HG03280 (cell line): ENCODE data around the gene PPP3CB.

Experiments used
- ATAC-seq: cut with Tn5 transposase; IDR thresholded peaks from one replicate; pipeline ENCODE4 v1.9.1; 2021; ENCODE audit warnings: mild to moderate bottlenecking, moderate library complexity; ENCODE audit not compliant: unreplicated experiment

The PPP3CB gene

DNA sequence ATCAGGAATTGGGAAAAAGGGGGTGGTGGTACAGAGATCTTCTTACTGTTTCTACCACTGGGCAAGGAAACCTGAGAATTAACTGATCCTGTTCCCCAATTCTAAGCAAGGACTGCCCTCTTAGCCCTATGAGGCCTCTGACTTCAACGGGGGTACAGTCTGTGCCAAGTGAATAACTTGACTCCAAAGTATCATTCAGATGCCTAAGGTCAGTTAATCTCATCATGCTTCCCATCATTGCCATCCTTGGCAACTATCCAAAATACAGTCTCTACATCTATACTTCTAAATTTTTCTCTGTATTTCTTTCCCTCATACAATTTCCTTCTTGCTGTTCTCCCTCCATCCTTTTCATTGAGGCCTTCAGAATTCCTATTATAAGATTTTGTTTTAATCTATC lies 10.5 kb downstream of the PPP3CB start:
- no peak for ATAC-seq

DNA sequence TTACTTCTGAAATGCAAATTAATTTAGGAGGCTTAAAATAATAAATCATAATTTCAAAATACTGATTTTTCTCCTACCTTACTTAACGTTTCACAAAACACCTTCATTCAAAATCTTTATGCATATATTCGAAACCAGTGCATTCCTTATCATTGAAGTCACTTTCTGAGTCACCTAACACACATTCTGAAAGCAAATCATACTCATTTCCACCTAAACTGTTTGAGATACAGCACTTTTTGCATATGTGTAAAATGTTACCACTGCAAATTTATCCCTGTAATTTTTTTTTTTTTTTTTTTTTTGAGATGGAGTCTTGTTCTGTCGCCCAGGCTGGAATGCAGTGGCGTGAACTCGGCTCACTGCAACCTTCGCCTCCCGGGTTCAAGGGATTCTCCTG lies 15.7 kb downstream of the PPP3CB start:
- ATAC-seq, result no peak

DNA sequence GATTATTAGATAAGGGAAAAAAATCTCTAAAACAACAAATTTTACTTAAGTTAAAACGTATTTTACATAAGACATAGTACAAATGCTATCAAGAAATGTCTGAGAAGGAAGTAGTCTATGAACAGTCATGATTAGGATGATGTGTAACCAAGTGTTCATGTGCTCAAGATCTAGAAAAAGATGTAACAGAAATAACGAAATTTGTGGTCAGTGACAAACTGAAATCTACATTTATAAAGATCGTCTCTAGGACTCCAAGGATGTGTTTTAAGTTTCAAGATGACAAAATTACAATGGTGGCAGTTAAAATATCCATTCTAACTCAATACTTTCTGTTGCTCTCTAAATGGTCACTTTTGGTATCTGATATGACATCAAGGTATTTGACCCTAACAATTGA lies 17.2 kb downstream of the PPP3CB start:
- no peak for ATAC-seq

DNA sequence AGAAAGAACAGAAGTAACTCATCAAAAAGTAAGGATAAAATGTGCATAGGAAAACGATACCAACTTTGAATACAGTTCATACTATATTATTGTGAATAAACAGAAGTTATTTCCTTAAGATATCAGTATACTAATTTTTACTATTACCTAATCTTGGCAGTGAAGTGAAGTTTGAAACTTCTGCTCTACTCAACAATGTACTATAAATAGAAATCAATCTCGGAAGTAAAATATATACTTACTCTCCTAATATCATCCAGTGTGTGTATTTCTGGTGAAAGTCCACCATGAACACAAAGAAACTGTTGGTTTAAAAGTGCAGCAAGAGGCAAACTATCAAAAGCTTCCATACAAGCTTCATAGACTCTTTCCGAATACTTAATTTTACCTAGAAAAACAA lies 24.6 kb downstream of the PPP3CB start:
- no peak for ATAC-seq

DNA sequence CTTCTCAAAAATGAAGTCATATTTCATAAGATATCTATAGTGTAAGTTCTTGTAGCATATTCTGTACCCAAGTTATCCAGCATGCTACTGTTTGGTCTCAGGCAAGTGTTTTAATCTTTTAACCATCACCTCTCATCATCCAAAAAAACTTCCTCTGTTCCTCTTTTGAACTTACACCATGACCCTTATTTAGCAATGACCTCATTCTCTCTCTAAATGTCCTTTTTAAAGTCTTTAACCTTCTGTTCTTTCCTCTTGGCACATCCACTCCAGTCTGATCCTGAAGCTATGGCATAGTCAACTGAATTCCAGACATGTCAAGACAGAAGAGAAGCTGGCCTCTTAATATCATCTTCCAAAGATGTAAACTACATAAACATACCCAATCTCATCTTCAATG lies 26.2 kb downstream of the PPP3CB start:
- no peak for ATAC-seq

DNA sequence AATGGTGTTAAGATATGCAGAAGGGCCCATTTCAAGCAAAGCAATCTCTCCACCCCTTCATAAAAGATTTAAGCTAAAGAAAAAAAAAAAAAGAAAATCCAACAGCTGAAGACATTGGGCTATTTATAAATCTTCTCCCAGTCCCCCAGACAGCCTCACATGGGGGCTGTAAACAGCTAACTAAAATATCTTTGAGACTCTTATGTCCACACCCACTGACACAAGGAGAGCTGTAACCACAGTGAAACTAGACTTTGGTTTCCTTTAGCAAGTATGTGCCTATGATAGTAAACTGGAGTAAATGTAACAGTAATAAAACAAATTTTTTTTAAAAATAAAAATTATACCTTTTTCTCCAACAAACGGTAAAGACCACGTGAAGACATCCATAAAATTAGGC lies 28.6 kb downstream of the PPP3CB start:
- no peak for ATAC-seq

DNA sequence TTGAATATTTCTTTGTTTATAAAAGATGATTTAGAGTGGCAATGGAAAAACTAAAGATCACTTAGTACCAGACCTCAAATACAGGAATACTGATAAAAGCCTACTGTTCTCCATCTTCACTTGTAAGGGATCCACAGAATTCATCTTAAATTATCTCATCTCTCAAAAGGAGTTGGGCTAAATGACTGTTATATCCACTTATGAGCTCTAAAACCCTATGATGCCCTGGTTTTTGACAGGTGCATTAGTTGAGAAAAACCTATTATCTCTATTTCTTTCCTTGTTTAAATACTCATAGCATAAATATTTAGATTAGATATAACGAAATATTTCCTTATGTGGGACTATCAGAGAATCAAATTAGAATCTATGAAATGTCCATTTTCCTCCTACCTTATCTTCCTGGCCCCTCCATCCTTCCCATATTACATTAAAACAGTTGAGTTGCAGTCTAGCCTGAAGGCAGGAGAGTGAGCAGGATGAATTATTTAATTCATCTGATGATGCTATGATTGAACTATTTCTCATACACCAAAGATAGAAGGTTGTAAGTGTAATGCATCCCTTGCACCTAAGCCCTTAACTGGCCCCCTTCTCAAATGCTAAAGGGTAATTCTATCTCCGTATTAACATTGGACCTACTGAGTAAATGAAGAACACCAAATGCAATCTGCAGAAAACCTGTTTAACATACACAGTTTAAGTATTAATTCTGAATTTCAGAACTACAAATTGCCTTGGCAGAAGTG lies 29.7 kb downstream of the PPP3CB start:
- ATAC-seq, result no peak

DNA sequence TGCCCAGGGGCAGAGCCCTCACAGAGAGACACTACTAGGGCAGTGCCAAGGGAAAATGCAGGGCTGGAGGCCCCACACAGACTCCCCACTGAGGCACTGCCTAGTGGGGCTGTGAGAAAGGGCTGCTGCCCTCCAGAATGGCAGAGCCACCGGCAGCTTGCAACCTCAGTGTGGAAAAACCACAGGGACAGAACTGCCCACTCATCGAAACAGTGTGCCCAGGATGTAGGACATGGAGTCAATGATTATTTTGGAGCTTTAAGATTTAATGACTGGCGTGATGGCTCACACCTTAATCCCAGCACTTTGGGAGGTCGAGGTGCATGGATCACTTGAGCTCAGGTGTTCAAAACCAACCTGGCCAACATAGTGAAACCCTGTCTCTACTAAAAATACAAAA lies 34.9 kb downstream of the PPP3CB start:
- no peak for ATAC-seq

DNA sequence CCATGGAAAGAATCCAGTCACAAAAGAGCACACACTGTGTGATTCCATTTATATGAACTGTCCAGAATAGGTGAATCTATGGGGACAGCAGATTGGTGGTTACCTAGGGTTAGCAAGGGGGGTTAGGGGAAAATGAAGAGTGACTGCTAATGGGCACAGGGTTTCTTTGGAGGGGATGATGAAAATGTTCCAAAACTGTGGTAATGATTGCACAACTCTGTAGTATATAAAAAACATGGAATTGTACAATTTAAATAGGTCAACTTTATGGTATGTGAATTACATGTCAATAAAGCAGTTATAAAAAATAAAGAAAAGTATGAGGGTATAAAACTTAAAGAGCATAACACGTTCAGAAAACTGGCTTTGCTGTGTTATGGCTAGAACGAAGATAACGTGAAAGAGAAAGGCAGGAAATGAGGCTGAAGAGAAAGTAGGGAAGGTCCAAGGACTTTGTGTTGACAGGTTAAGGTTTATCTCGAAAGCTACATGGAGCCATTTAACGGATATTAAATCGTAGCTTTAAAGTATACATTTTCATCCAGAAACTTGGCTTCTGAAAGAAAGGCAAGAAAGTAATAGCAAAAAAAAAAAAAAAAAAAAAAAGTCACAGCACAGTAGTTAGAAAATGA lies 36.0 kb downstream of the PPP3CB start:
- no peak for ATAC-seq

DNA sequence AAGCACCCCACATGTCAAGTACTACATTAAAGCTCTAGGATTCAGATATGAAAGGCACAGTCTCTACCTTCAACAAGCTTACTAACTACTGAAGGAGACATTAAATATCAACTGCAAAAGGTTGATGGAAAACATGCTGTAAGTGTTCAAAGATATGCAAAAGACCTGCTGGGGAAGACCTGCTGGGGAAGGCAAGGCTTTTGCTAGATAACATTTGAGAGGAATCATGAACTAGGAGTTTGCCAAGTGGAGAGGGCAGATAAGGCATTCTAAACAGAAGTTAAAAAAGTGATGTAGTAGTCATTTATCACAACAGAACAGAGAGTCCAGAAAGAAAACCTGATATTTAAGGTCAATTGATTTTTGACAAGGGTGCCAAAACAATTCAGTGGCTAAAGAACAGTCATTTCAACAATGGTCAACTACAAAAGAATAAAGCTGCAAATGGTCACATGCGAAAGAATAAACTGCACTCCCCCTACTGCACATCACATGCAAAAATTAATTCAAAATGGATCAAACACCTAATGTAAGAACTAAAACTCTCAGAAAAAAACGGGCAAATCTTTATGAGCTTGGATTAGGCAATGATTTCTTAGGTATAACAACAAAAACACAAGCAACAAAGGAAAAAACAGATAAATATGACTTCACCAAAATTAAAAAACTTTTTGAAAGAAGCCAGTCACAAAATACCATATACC lies 39.5 kb downstream of the PPP3CB start:
- no peak for ATAC-seq

DNA sequence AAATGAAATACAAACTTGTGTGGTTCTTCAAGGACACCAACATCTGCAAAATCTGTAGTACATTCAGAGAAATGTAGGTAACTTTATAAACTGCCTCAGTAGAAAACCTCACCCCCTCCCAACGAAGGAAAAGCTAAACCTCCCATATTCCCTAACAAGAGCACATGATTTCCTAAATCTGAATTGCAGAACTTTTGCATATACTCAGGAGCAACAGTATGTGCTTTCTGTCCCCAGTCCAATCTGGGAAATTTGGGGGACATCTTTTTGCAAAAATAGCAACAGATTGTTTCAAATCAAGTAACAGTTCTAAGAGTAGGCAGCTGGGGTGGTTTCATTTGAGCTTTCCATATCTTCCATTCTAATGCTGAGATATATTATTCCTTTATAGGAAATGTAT lies 46.7 kb downstream of the PPP3CB start:
- no peak for ATAC-seq

DNA sequence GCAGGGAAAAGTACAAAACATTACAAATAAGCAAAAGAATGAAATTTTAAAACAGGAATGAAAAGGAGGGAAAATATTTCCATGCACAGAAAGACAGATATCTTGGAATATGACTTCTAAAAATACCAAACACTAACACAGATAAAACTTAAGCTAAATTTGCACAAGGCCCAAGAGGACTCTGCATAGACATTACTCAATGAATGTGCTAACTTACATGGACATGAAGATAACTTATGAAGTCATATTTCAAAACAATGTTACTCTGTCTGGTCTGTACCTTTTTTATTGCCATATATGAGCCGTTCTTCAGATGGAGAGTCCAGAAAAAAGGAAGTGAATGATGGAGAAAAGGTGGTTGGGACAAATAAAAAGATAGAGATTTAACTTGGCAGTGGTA lies 47.4 kb downstream of the PPP3CB start:
- no peak for ATAC-seq

DNA sequence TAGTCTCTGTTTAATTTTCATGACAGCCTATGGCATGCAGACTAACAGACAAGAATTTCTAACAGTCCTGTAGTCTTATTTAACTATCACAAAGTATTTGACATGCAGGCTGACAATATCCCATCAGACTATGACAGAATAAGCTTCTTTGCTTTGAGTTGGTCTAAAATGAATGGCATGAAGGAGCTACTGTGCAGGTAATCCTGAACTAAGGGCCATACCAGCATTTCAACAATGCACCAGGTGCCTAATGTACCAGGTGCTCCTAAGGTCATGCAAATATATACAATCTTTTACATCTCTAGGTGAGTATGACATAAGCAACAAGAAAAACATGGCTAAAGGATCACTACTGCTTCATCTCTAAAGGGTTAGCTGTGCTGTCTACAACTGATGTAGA lies 48.9 kb downstream of the PPP3CB start:
- ATAC-seq, result no peak

DNA sequence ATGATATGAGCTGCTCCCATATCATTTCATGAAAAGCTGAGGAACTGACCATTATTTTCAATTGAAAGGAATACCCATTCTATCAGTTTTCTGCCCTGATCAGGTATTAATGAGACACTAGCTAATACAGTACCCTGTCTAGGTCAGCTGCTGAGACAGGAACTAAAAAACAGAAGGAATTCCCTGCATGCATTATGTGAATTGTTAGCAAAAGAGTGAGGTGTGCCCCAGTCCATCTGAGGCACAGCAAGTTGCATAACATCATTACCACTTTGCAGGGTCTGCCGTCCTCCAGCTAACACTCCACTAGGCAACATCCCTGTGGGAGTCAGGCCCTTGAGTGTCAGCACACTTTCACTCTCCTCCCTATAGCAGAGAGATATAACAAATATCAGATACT lies 51.4 kb downstream of the PPP3CB start:
- ATAC-seq, result no peak

DNA sequence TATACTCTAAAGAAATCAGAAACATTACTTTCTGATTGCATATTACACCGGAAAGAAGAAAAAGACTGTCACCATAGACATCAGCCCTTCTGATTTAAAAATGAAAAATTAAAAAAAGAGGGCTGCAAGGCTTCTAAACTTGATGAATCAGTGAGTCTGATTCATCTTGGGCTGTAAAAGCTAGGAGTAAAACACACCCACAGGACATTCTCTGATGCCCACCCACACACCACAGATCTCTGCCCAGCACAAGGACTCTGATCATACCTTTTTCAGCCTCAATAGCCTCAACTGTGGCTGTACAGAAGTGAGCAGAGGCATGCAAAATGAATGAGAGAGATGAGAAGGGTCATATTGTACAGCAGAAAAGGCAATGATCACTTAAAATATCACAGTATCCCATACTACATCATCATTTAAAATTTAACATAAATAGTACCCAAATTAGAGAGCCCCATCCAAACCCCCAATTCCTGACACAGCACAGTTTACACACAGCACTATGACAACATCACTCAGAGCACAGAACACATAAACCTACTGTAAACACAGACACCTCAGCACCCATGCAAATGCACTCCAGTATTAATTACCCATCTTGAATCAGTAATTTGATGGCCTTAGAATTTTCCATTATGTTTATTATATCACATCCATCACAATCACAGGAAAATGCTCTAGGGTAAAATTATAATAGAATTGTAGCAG lies 56.1 kb downstream of the PPP3CB start:
- ATAC-seq, result no peak

DNA sequence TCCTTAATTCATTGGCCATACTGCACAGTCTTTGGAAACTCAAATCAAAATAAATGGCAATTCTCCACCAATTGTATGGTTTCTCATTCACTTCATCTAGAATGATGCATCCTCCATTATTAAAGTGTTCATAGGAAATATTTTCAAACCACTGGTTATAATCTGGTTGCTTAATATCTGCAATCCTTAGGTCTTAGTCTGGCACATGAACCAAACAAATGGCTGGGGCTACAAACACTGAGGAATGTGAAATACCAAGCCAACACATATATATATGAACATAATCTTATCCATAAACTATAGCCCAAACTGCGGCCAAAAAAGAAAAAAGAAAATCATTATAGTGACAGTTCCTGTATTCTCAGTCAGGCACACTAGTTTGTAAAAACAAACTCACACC lies 56.8 kb downstream of the PPP3CB start:
- ATAC-seq, result no peak

DNA sequence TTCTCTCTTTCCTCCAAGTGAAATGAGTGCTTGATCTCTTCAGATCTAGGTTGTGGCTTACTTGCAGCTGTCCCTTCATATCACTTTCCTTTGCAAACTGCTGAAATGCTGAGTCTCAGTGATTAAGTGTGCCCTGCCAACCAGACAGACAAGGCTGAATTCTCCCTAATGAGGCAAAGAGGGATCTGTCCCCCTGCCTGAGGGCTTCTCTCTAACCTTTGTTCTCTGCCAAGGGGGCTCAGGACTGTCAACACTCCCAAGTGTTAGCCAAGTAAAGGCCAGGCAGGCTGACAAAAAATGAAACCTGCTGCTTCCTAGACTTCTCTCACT lies 62.3 kb downstream of the PPP3CB start, which contains the start of gene MSS51:
Gene MSS51 (minus strand): TSS at position 24 of the 330 bp plus-strand sequence. CDS start 5,277 bp downstream, outside the sequence.
- no peak for ATAC-seq

DNA sequence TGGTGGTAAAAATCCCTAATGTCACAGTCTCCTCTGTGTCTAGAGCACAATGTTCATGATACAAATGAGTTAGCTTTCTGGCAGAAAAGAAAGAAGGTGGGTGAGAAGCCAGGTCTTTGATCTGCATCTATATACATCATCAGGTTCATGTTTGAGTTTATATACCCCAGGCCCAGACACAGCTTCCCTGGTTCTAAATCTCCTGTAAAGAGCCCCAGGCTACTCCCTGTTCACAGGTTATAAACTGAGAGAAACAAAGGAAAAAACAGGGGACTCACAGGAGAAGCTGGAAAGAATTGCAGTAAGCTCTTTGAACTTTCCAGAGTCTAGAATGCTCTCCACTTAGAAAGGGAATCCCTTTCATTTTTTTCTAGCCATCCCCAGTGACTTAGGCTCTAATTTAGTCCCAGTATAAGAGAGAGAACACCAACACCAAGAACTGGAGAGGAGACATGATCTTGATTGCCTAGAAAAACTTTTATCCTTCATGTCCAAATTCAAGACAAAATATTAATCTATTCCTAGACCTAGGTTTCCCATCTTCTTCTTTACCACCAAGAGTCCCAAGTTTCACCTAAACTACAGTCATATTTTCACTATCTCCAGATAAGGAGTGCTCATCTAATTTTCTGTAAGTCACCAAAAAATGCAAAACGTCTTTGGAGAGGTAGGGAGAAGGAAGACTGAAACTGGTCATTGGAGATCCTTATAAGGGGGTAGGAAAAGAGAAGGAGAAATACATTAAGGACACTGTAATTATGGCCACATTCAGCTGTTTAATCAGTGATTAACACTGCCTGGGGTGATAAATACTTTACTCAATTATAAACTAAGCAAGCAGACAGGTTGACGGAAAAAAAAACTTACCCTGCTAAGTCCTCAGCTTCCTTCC lies 62.9 kb downstream of the PPP3CB start:
- ATAC-seq, result no peak

DNA sequence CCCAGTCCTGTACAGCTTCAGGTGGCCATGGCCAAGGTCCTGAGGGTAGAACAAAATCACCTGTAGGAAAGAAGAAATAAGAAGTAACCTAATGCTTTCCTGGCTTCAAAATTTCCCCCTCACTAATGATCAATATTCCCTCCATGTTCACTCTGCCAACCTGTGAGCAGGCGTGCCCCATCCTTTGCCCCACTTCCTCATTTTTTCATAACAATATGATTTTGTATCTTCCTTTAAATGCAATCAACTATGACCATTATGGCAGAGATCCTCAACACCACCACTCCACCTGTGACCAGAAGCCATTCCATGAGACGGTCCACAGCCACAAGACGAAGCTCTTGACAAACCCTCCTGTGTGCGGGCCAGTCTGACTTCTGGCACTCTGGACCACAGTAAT lies 69.5 kb downstream of the PPP3CB start:
- ATAC-seq, result no peak

DNA sequence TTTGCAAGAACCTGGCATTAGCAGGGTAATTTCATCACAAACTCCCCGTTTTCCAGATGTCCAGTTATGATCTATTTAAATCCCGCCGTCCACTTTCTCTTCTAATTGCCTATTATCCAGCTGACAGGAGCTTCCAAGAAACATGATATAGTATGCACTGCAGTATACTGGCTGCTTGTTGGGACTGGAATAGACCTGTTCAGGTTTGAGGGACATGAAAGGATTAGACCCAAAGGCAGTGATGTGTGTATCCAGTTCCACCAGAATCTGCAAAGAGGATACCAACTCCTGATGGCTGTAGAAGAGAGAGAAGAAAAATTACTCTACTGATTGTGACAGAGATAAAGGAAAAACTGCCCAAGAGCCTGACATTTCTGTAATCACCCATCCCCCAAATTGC lies 71.3 kb downstream of the PPP3CB start:
- ATAC-seq, result no peak

DNA sequence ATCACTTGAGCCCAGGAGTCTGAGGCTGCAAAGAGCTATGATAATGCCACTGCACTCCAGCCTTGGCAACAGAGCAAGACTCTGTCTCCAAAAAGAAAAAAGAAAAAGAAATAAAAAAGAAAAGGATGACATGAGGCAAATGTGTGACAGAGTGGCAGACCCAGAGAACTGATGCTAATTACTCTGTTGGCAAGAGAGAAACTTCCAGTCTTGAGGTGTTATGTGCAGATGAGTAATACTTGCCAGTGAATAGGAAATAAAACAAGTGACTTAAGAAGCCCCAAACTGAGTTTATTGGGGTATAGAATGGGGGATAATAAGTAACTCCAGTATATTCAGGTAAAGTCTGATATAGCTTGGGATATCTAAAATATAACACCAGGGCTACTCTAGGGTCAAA lies 72.5 kb downstream of the PPP3CB start:
- ATAC-seq, result no peak
